Activated T-cell treated with anti-CD3 and anti-CD28 coated beads for 24 hours (primary cell): ENCODE data around the gene TCHHL1.

Experiments
- DNase-seq: peaks from one replicate; pipeline ENCODE4 v3.0.0-alpha.2; 2020; ENCODE audit warnings: low read depth

Gene TCHHL1

GRCh38 chr1:152038871-152039270 lies 50.0 kb downstream of the TCHHL1 start:
- no peak for DNase-seq

DNA sequence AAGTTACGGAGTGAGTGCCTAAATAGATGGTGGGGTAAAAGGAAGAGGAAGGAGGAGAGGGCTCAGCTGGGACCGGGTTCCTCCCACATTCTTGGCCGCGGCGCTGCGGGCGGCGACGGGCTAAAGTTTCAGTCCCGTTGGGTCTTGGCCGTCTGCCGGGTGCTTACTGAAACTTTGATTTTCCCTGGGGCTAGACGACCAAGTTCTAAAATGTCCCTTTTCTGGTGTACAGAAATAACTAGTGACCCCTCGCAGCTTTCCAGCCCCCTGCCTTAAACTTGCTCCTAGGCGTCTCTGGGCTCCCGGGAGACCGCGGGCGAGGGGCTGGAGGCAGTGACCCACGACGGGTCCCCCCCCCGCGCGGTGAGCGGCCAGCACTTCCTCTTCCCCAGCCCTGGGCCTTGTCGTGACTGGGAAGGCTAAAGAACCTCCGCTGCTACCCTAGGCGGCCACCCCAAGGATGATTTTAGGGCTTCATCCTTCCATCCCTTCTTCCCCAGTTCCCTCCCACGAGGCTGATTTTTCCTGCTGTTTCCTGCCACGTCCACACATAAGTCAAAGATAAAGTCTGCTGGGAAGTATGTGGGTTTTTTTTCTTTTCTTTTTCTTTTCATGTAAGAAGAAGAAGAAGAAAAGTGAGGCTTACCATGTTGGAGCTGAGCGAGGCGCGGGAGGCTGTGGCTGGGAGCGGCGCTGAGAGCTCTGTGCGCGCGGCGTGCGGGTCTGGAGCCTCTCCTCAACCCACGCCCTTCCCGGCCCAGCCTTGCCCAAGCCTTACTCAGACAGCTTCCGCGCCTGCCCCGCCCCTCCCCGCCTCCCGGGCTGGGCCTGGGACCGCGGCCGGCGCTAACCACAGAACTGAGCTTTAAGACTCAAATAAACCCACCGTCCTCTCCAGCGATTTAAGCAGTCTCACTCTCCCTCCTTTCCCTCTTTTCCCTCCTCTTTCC lies 52.3 kb downstream of the TCHHL1 start, which contains the start of gene S100A11:
S100A11 (minus strand) TSS at position 738 of the 950 bp plus-strand sequence; CDS start at position 649, 89 bp downstream.
- DNase-seq: peak; percentile 69

DNA sequence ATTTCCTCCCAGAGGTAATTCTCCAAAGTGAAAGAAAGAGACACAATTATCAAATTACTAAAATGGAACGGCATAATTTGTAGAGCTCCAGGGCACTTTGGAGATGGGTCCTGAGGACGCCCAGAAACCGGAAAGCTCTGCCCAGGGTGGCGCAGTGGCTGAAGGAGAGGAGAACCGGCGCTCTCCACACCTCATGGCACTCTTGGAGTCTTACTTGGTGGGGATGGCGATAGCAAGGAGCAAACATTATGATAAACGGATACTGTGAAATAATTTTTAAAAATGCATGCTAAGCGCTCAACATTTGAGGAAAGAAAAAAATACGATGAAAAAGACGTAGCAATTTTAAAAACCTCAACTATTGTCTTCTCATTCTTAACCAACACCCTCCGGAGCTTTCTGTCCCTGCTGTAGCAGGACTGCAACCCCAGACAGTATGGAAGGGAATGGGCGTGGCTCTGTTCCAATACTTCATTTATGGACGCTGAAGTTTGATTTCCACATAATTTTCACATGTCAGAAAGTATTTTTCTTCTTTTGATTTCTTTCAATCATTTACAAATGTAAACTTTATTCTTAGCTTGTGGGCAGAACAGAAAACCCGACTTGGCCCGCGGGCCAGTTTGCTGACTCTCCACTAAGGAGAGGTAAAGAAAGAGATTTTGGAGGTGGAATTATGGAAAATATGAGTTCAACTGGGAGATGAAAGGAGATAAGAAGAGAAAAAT lies 53.2 kb downstream of the TCHHL1 start:
- no peak for DNase-seq

- peak; percentile 56 for DNase-seq
Observed at GRCh38 chr1:152034654-152035538, 54.0 kb downstream of the TCHHL1 start.

DNA sequence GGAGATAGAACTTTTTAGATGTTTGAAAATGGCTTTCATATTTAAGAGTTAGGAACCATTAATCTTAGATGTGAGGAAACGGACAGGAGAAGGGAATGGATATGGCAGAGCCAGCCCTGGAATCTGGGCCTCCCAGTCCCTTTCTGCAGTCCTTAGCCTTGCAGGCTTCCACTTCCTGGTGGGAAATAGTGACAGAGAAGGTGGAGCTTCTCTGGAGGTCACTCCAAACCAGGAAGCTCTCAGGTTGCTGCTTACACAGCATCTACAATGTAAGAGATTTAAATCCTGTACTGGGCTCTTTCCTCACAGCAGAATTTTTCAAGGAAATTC lies 54.6 kb downstream of the TCHHL1 start:
- DNase-seq: no peak
